ENCODE measurements around the gene SLC18B1.

The SLC18B1 gene

DNA sequence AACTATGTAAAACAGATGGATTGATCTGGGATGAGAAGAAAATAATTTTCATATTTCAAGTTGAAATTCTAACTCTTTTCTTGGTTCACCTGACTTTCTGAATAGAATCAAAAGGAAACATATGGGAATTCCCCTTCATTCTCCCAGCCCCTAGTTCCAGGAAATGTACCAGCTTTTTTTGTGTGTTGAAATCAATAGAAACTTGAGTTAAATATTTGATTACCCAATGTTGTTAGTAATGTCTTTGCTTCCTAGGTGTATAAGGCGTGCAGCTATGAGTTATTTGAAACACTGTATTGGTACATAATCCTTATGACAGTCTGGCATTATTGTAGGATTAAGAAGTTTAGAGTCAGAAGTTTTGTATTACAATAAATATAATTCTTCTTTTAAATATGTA lies 62.2 kb downstream of the SLC18B1 start:
- DNase-seq = no peak

GRCh38 chr6:132734694-132735236 lies 63.7 kb downstream of the SLC18B1 start:
- DNase-seq = no peak

GRCh38 chr6:132733814-132734213 lies 64.6 kb downstream of the SLC18B1 start:
- DNase-seq = no peak

GRCh38 chr6:132733283-132733682 lies 65.2 kb downstream of the SLC18B1 start:
- DNase-seq = no peak

GRCh38 chr6:132731086-132731485 lies 67.4 kb downstream of the SLC18B1 start:
- no peak for DNase-seq

DNA sequence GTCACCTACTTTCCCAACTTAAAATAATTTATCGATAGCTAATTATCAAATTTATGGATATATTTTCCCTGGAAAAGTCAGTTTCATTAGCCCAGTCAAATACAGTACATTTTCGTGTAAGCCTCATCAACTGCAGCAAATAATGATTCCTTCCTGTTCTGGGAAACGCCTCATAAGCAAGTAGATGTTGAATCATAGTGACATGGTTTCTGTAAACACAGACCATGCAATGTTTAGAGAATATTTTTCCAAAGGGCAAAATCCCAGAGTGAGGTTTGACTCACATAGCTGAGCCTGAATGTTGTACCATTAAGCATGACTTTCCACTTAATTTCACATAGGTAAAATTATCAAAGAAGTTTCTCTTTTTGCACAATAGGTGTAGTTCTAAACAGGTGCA lies 67.9 kb downstream of the SLC18B1 start:
- no peak for DNase-seq

DNA sequence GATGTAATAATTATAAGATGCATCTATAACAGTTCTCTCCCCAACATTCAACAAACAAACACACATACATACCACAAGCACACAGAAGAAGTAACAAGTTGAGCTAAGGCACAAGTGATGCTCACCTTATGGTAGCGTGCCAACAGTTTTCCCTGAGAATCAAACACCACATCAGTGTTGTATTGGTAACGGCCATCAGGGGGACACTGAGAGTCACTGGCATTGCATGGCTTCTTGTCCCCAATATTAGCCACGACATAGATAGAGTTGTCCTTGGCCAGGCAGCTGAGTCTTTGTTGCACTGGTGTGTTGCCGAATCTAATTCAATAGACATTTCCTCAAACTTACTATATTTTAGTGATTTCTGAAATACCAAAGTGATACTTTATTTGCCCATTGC lies 69.8 kb downstream of the SLC18B1 start:
- DNase-seq = no peak

- DNase-seq = no peak
These were observed 71.8 kb downstream of the SLC18B1 start for GRCh38 chr6:132726608-132726975.

DNA sequence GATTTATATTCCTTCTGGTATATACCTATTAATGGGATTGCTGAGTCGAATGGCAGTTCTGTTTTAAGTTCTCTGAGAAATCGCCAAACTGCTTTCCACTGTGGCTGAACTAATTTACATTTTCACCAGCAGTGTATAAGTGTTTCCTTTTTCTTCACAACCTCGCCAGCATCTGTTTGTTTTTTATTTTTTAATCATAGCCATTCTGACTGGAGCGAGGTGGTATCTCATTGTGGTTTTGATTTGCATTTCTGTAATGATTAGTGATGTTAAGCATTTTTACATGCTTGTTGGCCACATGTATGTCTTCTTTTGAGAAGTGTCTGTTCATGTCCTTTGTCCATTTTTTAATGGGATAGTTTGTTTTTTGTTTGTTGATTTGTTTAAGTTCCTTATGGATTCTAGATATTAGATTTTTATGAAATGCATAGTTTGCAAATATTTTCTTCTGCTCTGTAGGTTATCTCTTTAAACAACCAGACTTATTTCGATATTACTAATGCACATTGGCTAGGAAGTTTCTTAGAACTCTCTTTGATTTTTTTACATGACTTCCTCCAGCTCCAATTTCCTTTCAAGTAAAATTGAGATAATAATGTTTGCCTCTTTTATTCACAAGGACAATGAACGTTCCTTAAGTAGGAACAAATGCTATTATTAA lies 72.4 kb downstream of the SLC18B1 start:
- DNase-seq = no peak

DNA sequence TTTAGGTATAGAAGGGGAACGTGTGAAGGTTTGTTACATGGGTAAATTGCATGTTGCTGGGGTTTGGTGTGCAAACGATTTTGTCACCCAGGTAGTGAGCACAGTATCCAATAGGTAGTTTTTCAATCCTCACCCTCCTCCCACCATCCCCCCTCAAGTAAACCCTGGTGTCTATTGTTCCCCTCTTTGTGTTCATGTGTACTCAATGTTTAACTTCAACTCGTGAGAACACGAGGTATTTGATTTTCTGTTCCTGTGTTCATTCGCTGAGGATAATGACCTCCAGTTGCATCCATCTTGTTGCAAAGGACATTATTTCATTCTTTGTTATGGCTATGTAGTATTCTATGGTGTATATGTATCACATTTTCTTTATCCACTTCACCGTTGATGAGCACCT lies 73.0 kb downstream of the SLC18B1 start:
- DNase-seq = no peak

DNA sequence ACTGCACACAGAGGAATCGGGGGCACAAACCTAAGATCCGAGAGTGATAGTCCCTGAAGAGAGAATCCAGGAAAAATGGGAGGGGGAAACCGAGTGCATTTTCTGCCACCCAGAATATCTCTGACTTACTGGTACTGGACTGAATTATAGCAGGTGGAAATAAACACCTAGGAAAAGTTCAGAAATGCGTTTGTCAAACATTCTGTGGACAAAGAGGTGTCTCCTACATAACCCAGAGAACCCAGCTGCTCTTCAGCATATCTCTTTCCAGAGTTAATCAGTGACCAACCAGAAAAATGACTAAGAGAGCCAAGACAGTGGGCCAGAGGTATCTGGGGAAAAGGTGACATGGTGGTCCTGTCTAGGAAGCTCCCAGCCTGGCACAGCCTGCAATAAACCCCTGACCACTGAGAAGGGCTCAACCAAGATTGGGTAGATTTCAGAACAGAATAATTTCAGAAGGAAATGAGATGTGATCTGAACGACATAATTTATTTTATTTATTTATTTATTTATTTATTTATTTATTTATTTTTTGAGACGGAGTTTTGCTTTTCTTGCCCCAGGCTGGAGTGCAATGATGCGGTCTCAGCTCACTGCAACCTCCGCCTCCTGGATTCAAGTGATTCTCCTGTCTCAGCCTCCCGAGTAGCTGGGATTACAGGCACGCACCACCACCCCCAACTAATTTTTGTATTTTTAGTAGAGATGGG lies 78.5 kb downstream of the SLC18B1 start:
- no peak for DNase-seq

All from CD4-positive, alpha-beta T cell treated with Interleukin-10 for 1 hour (primary cell).